Stimulated activated naive CD8-positive, alpha-beta T cell treated with anti-CD3 and anti-CD28 coated beads, Interleukin-15, Interleukin-2, amounts not matched to agents 100 ng/mL and 50 ng/mL, for 24 hours (primary cell): Measurements from ENCODE around the gene ERAL1.
"Not testable (repeated sequence)": the region's sequence is repeated elsewhere in the genome, so short reads cannot be mapped to it uniquely, and the experiment has no call there.

Experiments
- H3K27ac Mint-ChIP-seq: one replicate; pipeline ENCODE4 v1.8.0; 2021; ENCODE audit warnings: mild to moderate bottlenecking, mixed read lengths
- H3K27me3 Mint-ChIP-seq: one replicate; pipeline ENCODE4 v1.8.0; 2021; ENCODE audit warnings: mixed read lengths
- H3K36me3 Mint-ChIP-seq: one replicate; pipeline ENCODE4 v1.8.0; 2021; ENCODE audit warnings: low read depth, mixed read lengths
- H3K4me1 Mint-ChIP-seq: one replicate; pipeline ENCODE4 v1.8.0; 2021; ENCODE audit warnings: low read depth, mixed read lengths
- H3K4me3 Mint-ChIP-seq: one replicate; pipeline ENCODE4 v1.8.0; 2021; ENCODE audit warnings: mild to moderate bottlenecking, mixed read lengths
- H3K9me3 Mint-ChIP-seq: one replicate; pipeline ENCODE4 v1.8.0; 2021; ENCODE audit warnings: mixed read lengths

ERAL1 gene

DNA sequence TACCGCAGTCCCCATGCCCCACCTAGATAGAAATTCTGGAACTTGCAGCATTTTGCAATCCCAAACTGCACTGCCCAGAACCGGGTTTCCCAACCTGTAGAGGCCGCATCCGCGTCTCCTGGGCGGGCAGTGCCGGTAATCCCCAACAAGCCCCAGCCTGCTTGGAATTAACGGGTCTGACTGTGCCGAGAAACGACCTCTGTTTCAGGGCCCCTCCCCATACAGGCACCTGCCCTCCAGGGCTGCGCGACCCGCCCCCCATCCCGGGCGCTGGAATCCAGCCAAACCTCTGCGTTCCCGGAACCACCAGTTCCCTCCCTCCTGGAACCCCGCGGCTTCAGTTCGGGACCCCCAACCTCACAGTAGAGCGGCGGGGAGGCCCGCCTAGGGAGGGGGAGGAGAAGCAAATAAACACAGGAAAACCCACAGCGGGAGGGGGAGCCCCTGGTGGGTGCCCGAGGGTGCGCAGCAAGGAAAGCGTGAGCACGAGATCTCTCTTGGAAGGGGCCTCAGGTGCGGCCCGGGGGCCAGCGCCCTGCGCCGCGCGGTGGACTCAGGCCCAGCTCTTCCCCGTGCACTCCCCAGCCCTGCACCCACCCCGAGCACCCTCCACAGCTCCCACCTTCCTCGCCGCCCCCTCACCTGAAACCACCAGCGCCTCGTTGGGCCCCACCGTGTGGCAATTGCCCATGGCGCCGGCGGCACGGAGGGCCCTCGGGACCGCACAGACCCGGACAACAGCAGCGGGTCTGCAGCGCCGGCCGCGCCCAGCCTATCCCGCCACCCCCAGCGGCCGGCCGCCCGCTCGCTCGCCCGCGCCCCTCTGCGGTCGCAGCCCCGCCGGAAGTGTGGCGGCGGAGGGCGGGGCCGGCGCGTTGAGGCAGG is 42.3 kb downstream of the ERAL1 start, which contains the start of gene FLOT2:
TSS of gene FLOT2 (minus strand) at position 850 of the 885 bp plus-strand sequence. CDS start at position 691, 159 bp downstream.
- Mint-ChIP-seq H3K4me3 (peak within 1 kb of the TSS; percentile 91), H3K4me1 (peaks cover 67% of the 10 kb centered on the region), H3K27ac (peak within 1 kb of the TSS; percentile 93), H3K36me3 (peaks cover 23% of the 10 kb centered on the region), H3K27me3 (no peaks in the 10 kb centered on the region), H3K9me3 (no peaks in the 10 kb centered on the region)

DNA sequence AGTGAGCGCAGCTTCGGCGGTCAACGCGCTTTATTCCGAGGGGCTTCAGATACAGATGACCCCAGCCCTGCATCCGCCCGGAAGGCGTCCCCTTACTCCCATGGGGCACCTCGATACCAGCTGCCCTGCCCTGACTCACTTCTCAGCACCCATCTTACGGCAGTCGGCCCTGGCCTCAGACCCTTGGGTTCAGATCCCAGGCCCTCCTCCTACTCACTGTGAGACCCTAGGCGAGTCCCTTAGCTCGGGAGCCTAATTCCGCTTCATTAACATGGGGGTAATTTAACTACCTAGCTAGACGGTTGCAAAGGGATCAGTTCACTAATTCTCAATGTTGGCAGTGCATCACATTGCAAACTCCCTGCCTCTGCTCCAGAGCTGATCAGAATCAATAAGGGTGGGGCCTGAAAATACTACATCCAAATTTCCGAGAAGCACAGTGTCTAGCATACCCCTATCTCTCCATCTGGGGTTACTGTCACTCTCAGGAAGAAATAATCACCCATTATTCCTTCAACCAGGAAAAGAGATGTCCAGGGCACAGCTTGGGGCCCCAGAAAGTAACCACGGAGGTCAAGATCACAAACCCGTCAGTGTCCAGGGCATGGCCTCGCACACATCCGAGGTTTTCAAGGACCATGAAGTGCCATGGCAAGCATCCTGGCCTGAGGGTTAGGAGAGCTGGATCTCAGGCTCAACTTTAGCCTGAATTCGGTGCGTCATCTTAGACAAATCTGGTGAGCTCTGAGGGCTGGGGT is 43.1 kb downstream of the ERAL1 start:
- Mint-ChIP-seq H3K4me1 (peaks cover 64% of the 10 kb centered on the region), H3K27me3 (no peaks in the 10 kb centered on the region)

DNA sequence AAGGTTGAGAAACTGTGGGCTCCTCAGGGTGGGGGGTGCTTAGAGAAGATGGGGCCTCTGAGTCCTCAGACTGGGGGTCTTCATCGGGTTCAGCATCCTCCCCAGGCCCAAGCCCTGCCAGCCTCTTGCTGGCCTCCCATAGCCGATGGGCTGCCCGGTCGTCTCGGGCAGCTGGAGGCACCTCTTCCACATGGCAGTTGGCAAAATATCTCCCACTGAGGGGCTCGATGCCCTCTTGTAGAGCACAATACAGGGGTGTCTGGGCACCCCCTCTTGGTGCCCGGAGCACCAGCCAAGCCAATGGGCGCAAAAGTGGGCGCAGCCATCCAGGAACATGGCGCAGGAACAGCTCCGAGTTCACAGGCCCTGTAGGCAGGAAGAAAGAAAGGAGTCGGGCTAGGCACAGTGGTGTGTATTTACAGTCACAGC is 43.7 kb downstream of the ERAL1 start:
- no peak overlapping the region for H3K27ac Mint-ChIP-seq
- H3K9me3 Mint-ChIP-seq: no peaks in the 10 kb centered on the region
- no peaks in the 10 kb centered on the region for H3K27me3 Mint-ChIP-seq
- peaks cover 58% of the 10 kb centered on the region for H3K4me1 Mint-ChIP-seq
- H3K36me3 Mint-ChIP-seq: peaks cover 24% of the 10 kb centered on the region
- H3K4me3 Mint-ChIP-seq: no peak overlapping the region

More for the DNA sequence above, 43.1 kb downstream of the ERAL1 start:
- peaks cover 24% of the 10 kb centered on the region for H3K36me3 Mint-ChIP-seq
- H3K4me3 Mint-ChIP-seq: peak overlapping the region; percentile 91
- peak overlapping the region; percentile 93 for H3K27ac Mint-ChIP-seq
- H3K9me3 Mint-ChIP-seq: no peaks in the 10 kb centered on the region

DNA sequence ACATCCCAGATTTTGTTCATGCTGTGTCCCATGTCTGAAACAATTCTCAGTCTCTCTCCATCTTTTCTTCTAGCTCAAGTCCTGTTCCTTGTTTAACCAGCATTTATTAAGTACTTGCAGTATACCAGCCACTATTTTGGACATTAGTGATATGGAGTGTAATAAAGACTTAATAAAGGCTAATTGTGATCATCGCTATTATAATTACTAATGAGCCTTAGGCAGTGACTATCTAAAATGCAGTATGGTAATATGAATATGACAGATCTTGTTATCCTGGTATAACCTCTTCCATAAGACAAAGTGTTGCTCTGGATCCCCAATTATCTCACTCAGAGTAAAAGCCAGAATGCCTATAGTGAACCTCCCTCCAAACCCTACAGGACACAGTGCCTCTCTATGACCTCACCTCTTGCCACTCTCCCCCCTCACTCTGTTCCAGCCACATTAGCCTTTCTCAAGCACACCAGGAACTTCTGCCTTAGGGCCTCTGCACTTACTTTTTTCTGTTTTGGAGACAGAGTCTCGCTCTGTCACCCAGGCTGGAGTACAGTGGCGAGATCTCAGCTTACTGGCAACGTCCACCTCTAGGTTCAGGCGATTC is 44.5 kb downstream of the ERAL1 start:
- H3K9me3 Mint-ChIP-seq: no peaks in the 10 kb centered on the region
- peaks cover 24% of the 10 kb centered on the region for H3K36me3 Mint-ChIP-seq
- peak overlapping the region; percentile 65 for H3K27ac Mint-ChIP-seq
- no peak overlapping the region for H3K4me3 Mint-ChIP-seq
- no peaks in the 10 kb centered on the region for H3K27me3 Mint-ChIP-seq
- peaks cover 50% of the 10 kb centered on the region for H3K4me1 Mint-ChIP-seq

DNA sequence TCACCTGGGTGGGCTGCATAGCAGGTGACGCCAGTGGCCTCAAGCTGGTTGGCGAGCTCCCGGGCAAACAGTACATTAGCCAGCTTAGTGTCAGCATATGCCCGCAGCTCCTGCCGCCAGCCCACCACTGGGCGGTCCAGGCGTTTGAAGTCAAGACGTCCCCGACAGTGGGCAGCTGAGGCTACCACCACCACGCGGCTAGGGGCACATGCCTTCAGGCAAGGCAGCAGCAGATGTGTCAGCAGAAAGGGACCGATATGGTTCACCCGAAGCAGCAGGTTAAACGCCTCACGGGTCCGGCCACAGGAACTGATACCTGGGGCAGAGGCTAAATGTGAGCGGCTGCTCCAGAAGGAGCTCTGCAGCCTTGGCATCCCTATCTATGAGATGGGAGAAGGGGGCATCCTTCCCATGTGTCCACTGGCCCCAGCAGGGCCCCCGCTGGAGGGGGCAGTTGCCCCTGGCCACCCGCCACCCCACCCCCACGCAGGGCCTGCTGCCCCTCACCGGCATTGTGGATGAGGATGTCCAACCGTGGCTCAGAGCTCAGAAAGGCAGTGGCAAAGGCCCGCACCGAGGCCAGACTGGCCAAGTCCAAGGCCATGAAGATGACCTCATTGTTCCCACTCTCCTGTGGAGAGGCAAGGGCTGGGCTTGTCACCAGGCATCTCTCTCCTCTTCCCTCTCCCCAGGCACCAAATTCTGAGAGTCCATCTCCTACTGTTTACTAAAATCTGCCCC is 46.3 kb downstream of the ERAL1 start:
- Mint-ChIP-seq H3K36me3 (peaks cover 33% of the 10 kb centered on the region), H3K27me3 (no peaks in the 10 kb centered on the region), H3K9me3 (no peaks in the 10 kb centered on the region), H3K27ac (peak overlapping the region; percentile 92), H3K4me1 (peaks cover 39% of the 10 kb centered on the region), H3K4me3 (peak overlapping the region; percentile 93)

DNA sequence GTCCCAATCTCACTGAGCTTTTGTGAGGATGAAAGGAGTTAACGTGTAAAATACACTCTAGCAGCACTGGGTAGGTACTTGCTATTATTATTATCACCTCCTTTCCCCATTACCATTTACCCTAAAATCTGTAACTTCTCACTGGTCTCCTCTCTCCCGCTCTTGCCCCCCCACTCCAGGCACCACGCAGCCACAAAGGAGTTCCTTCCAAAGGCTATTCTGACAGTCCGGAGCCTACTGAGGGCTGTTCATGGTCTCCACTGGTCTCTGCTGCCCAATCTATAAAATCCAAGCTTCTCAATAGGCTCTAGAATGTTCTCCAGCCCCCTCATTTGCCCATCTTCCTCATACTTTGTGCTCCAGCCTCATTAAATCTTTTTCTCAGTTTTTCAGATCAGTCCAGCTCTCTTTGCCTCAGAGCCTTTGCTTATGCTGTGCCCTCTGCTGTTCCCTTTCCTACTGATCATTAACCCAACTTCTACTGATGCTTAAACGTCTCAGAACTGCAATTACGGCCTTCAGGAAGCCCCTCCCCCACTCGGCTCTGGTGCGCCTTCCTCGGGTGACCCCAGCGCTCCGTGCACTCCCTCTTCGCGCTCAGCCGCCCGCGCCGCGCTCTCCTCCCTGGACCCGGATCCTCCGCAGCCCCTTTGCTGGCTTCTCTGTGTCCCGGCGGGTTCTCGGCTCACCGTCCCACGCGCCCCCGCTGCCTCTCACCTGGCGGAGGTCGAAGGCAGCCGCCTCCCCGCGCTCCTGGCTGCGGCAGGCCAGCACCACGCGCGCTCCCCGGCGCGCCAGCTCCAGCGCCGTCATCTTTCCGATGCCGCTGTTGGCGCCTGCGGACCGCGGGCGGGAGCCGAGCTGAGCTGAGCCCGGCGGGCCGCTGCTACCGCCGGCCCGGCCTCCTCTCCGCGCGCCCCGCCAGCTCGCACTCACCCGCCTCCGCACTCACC is 47.3 kb downstream of the ERAL1 start:
- no peaks in the 10 kb centered on the region for H3K9me3 Mint-ChIP-seq
- H3K4me1 Mint-ChIP-seq: peaks cover 31% of the 10 kb centered on the region
- H3K27ac Mint-ChIP-seq: peak overlapping the region; percentile 92
- peak overlapping the region; percentile 93 for H3K4me3 Mint-ChIP-seq
- H3K27me3 Mint-ChIP-seq: no peaks in the 10 kb centered on the region
- H3K36me3 Mint-ChIP-seq: peaks cover 40% of the 10 kb centered on the region

DNA sequence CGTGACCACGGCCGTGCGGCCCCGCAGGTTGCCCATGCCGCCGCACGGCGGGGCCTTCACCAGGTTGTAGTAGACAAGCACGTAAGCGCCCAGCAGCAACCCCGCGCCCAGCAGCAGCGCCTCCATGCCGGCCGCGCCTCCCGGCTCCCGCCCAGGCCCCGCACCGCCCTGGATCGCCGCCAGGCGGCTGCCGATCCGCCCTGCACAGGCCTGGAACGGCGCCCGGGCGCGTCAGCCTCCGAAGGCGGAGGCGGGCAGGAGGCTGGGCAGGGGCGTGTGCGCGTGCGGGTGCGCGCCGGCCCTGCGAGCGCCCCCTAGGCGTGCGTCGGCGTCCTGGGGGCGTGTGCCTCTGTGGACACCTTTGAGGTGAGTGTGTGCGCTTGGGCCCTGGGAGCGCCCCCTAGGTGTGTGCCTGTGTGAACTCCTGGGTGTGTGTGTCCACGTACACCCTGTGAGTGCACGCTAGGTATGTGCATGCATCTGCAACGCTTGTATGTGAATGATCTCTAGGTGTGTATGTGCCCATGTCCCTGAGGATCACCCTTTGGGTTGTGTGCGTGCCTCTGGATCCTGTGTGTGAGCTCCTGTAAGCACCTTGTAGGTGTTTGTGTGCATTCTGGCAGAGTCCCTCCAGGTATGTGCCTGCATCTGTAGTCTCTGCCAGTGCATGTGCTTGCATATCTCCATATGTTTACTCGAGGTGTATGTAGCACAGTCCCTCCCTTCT is 48.2 kb downstream of the ERAL1 start, which contains the start of gene DHRS13:
TSS of gene DHRS13 (minus strand) at position 261 of the 727 bp plus-strand sequence. CDS start at position 126, 135 bp downstream.
- Mint-ChIP-seq H3K4me3 (peak within 1 kb of the TSS; percentile 93), H3K9me3 (no peaks in the 10 kb centered on the region), H3K27ac (peak within 1 kb of the TSS; percentile 92), H3K36me3 (peaks cover 45% of the 10 kb centered on the region), H3K27me3 (no peaks in the 10 kb centered on the region), H3K4me1 (peaks cover 26% of the 10 kb centered on the region)

DNA sequence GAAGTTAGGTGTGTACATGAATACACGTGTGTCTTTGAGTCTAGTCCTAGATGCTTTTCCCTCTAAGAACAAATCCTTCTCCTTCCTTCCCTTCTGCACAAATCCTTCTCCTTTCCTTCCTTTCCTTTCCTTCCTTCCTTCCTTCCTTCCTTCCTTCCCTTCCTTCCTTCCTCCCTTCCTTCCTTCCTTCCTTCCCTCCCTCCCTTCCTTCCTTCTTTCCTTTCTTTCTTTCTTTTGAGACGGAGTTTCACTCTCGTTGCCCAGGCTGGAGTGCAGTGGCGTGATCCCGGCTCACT is 48.7 kb downstream of the ERAL1 start:
- H3K27ac Mint-ChIP-seq: peak overlapping the region; percentile 63
- H3K36me3 Mint-ChIP-seq: peaks cover 44% of the 10 kb centered on the region
- H3K27me3 Mint-ChIP-seq, H3K9me3 Mint-ChIP-seq: not testable (repeated sequence)
- peak overlapping the region; percentile 61 for H3K4me3 Mint-ChIP-seq
- peaks cover 24% of the 10 kb centered on the region for H3K4me1 Mint-ChIP-seq

DNA sequence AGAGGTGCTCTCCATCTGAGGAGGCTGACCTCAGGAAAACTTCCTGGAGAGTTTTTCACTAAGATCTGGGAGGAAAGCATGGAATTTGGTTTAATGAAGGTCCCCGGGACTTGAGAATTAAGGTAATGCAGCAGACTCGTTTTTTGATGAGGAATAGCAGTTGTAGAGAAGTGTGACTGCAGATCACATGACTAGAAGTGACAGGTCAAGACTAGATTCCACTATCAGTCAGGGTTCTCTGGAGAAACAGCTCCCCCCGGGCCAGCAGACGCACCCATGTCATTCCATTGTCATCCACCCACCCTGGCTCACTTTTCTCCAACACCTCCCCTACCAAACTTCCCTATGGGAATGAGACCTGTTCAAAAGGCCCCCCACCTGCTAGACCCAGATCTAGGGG is 50.0 kb downstream of the ERAL1 start:
- Mint-ChIP-seq H3K27me3 (no peaks in the 10 kb centered on the region), H3K36me3 (peaks cover 47% of the 10 kb centered on the region), H3K4me1 (peaks cover 24% of the 10 kb centered on the region), H3K9me3 (no peaks in the 10 kb centered on the region), H3K4me3 (no peak overlapping the region), H3K27ac (no peak overlapping the region)

DNA sequence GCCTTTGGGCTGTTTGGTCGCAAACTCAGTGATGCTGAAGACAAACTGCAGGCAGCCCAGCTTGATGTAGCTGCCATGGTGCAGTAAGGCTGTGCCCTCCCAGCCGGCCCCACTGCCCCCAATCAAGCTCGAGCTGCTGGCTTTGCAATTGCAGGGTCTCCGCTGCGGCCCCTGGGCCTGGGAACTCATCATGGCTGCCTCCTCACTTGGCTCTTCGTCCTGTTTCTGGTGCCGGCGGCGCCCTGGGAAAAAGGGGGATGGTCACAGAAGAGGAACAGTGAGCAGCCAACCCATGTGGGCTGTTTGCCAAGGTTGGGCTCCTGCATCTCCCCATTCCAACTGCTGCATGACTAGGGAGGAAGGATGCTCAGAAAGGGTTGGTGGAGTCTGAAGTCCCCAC is 51.5 kb downstream of the ERAL1 start:
- Mint-ChIP-seq H3K27ac (no peak overlapping the region), H3K4me1 (peaks cover 11% of the 10 kb centered on the region), H3K4me3 (no peak overlapping the region), H3K9me3 (no peaks in the 10 kb centered on the region), H3K36me3 (peaks cover 55% of the 10 kb centered on the region), H3K27me3 (no peaks in the 10 kb centered on the region)

DNA sequence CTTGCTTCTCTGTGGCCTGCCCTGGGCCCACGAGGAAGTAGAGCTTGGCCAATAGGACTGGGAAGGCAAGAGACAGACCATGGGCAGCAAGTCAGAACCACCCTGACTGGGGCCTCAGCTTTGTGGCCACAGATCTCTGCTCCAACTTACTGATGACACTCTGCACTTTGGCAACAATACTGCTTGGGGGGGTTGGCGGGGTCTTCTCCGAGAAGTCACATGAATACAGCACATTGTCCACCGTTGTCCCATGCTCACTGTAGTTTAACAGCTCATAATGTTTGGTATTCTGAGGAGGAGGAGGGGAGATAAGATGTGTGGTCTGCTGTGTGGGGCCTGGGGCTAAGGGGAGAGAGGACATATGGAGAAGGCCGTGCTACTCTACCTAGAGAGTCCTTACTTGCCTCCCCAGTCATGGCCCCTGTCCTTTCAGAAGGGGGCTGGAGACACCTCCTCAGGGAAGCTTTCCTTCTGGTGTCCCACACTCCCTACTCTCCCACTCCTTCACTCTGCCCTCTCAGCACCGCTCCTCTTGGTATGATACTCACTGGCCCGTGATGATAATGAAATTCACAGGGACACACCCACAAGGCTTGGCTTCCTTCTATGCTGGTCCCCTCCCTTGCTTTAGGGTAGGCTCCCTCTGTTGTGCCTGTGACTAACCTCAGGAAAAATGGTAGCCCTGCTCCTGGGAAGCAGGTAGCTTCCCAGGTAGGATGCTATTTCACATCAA is 52.1 kb downstream of the ERAL1 start:
- no peaks in the 10 kb centered on the region for H3K27me3 Mint-ChIP-seq
- peaks cover 58% of the 10 kb centered on the region for H3K36me3 Mint-ChIP-seq
- no peaks in the 10 kb centered on the region for H3K9me3 Mint-ChIP-seq
- peaks cover 5% of the 10 kb centered on the region for H3K4me1 Mint-ChIP-seq
- H3K27ac Mint-ChIP-seq: peak overlapping the region; percentile 11
- no peak overlapping the region for H3K4me3 Mint-ChIP-seq

DNA sequence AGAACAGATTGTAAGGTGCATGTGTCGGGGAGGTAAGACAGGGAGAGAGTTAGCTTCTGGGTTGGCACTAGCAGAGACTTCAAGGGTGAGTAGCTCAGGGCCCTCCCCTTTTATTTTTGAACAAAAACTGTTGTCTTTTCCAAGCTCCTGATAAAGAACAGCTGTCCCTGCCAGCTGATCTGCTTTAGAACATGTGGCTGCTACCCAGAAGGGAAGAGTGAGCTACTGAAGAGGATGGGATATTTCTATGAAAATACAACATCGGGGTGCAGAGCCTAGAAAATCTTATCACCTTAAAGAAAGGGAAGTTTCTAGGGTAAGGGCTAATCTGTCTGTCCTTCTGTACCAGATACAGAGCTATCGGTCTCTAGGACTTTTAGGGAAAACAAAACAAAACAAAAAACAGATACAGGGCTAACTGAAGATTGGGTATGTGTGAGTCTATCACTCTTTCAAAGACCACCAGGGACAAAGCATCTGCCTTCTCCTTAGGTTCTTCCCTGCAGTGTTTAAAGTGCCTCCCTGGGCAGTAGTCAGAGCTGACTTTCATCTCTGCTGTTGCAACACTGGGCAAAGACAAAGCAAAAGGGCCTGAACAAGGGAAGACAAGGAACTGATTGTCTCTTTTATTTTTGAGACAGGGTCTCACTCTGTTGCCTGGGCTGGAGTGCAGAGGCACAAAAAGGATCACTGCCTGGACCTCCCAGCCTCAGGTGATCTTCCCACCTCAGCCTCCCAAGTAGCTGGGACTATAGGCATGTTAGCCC is 53.1 kb downstream of the ERAL1 start:
- Mint-ChIP-seq H3K27ac (peak overlapping the region; percentile 26), H3K36me3 (peaks cover 65% of the 10 kb centered on the region), H3K27me3 (no peaks in the 10 kb centered on the region)

More for the DNA sequence above, 53.1 kb downstream of the ERAL1 start:
- Mint-ChIP-seq H3K9me3 (no peaks in the 10 kb centered on the region), H3K4me1 (no peaks in the 10 kb centered on the region), H3K4me3 (no peak overlapping the region)
